Measurements from ENCODE around the gene PLD6. TPM values are rescaled to one million over a fixed set of nuclear protein-coding genes. Genes with fewer than 3 reads are reported as not detected.

Gene PLD6
- total and polyA plus RNA-seq, 12 donors: 1.9 to 14.2 (median 3.3) TPM

DNA sequence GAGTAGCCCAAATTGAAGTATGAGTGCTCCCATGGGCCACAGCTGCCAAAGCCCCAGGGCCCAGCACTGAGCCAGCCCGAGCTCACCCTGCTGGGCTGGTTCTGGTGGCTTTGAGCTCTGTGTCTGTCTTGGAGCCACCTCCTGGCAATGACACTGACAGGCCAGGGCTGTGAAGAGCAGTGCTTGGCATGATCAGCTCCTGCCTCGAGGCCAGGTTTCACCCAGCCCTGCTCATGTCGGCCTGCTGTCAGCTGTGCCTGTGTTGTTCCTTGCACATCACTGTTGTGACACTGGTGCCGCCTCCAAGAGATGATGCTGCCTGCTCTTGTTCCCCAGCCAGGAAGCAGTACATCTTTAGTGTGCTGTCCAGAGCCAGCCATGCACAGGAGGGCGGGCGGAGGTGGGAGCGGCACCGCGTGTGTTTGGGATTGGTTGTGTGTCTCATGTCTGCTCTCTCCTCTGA, 26.0 kb downstream of the PLD6 start:
- peak overlapping the region in 1 of 5 donors; percentile 52 for H3K27ac ChIP-seq
- no peaks in the 10 kb centered on the region for H3K27me3 ChIP-seq
- TF ChIP-seq POLR2A (IDR thresholded peaks at IDR 0.05): no peak
- TF ChIP-seq, protein P1, sequence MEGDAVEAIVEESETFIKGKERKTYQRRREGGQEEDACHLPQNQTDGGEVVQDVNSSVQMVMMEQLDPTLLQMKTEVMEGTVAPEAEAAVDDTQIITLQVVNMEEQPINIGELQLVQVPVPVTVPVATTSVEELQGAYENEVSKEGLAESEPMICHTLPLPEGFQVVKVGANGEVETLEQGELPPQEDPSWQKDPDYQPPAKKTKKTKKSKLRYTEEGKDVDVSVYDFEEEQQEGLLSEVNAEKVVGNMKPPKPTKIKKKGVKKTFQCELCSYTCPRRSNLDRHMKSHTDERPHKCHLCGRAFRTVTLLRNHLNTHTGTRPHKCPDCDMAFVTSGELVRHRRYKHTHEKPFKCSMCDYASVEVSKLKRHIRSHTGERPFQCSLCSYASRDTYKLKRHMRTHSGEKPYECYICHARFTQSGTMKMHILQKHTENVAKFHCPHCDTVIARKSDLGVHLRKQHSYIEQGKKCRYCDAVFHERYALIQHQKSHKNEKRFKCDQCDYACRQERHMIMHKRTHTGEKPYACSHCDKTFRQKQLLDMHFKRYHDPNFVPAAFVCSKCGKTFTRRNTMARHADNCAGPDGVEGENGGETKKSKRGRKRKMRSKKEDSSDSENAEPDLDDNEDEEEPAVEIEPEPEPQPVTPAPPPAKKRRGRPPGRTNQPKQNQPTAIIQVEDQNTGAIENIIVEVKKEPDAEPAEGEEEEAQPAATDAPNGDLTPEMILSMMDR (IDR thresholded peaks at IDR 0.05): no peak
- no peaks in the 10 kb centered on the region for H3K9me3 ChIP-seq (replicated peaks in 1 of 3)
- no peak overlapping the region for H3K4me3 ChIP-seq
- H3K36me3 ChIP-seq (replicated peaks in 1 of 2): peaks cover 0 to 89% of the 10 kb centered on the region in 2 donors
- peak in 1 of 7 donors; percentile 88 for DNase-seq
- no peaks in the 10 kb centered on the region for H3K4me1 ChIP-seq (replicated peaks in 1 of 2)
- WGBS, 4 donors: 81 to 100% (median 94%) methylated on average over 5 to 9 of the region's 9 CpGs
- intact Hi-C loops (cut with DNase I): no loop called here

DNA sequence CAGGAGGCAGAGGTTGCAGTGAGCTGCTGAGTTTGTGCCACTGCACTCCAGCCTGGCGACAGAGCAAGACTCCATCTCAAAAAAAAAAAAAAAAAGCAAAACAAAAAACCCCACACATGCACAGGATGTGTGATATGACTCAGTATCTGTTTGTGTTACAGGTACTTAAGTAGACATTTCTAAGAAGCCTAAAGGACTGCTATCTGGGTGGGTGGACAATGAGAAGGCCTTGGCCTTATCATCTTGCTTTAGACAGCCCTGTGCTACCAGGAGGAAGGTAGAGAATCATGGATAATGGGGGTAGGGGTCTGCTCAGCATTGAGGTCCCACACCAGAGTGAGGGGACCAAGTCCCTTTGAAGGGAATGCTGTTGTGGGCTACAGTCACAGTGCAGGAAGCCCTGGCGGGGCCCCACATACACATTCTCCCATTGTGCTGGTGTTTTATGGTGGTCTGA, 26.7 kb downstream of the PLD6 start:
- Histone ChIP-seq H3K4me1 (replicated peaks in 1 of 2) (no peaks in the 10 kb centered on the region), H3K9me3 (replicated peaks in 1 of 3) (no peaks in the 10 kb centered on the region), H3K4me3 (no peak overlapping the region), H3K27me3 (no peaks in the 10 kb centered on the region), H3K36me3 (replicated peaks in 1 of 2) (peaks cover 0 to 92% of the 10 kb centered on the region in 2 donors), H3K27ac (no peak overlapping the region)
- WGBS, 4 donors: 92 to 97% (median 93%) methylated on average over 2 of the region's 2 CpGs
- DNase-seq: no peak
- intact Hi-C loops (cut with DNase I): no loop called here
- TF ChIP-seq, protein P1 (IDR thresholded peaks at IDR 0.05): no peak
- no peak for TF ChIP-seq POLR2A (IDR thresholded peaks at IDR 0.05)

DNA sequence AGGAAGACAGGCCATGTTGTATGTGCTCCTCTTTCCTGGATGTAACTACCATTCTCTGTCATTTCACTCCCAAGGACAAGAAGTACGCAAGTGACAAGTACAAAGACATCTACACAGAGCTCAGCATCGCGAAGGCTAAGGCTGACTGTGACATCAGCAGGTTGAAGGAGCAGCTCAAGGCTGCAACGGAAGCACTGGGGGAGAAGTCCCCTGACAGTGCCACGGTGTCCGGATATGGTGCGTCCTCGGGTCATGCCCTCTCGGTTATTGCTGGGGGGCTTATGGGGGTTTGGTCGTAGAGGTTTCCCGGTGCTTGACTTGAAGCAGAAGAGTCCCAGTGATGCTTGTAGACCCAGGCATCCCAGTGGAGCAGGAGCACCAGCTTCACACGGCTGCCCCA, 29.0 kb downstream of the PLD6 start:
- 82 to 94% (median 85%) methylated on average over 11 to 12 of the region's 12 CpGs for WGBS, 4 donors
- H3K36me3 ChIP-seq (replicated peaks in 1 of 2): peaks cover 0 to 95% of the 10 kb centered on the region in 2 donors
- H3K27ac ChIP-seq: no peak overlapping the region
- intact Hi-C loops (cut with DNase I): no loop called here
- H3K27me3 ChIP-seq: no peaks in the 10 kb centered on the region
- no peaks in the 10 kb centered on the region for H3K4me1 ChIP-seq (replicated peaks in 1 of 2)
- no peaks in the 10 kb centered on the region for H3K9me3 ChIP-seq (replicated peaks in 1 of 3)
- DNase-seq: no peak
- no peak for TF ChIP-seq POLR2A (IDR thresholded peaks at IDR 0.05)
- TF ChIP-seq, protein P1 (IDR thresholded peaks at IDR 0.05): no peak
- H3K4me3 ChIP-seq: no peak overlapping the region

DNA sequence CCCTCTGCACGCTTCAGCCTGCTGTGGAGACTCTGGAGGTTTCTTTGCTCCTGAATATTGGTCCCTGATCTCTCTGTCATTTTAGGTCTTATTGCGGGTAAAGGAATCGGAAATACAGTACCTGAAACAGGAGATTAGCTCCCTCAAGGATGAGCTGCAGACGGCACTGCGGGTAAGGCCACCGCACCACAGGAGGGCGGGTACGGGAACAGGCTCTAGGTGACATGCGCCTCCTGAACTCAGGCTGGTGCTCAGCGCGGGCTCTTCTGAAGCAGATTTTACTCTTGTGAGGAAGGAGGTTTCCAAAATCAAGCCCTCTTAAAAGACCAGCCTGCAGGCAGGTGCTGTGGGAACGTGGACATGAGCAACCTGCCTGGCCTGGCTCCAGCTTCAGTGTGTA, 29.8 kb downstream of the PLD6 start:
- intact Hi-C loops (cut with DNase I): no loop called here
- Histone ChIP-seq H3K4me3 (no peak overlapping the region), H3K27ac (no peak overlapping the region), H3K9me3 (replicated peaks in 1 of 3) (no peaks in the 10 kb centered on the region), H3K4me1 (replicated peaks in 1 of 2) (no peaks in the 10 kb centered on the region), H3K36me3 (replicated peaks in 1 of 2) (peaks cover 0 to 97% of the 10 kb centered on the region in 2 donors), H3K27me3 (no peaks in the 10 kb centered on the region)
- DNase-seq: no peak
- whole genome bisulfite sequencing, 4 donors: 92 to 96% (median 95%) methylated on average over 9 to 12 of the region's 12 CpGs
- no peak for TF ChIP-seq POLR2A (IDR thresholded peaks at IDR 0.05)

DNA sequence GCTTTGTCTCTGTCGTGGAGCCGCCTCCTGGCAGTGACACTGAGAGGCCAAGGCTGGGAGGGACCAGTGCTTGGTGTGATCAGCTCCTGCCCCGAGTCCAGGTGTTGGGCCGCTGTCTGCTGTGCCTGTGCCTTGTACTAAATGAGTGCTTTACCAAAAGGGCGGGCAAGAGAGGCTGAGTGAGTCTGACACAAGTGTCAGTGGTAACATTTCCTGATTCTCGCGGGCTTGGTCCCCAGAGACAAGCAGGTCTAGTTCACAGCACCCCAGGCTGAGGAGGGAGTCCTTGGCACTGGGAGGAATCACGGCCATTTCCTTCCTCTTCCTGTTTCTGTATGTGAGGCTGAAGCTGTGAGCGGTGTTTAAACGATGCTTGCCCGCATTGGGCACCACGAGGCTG, 30.2 kb downstream of the PLD6 start:
- peaks cover 0 to 96% of the 10 kb centered on the region in 2 donors for H3K36me3 ChIP-seq (replicated peaks in 1 of 2)
- 82 to 85% (median 84%) methylated on average over 10 to 12 of the region's 12 CpGs for WGBS, 4 donors
- no peak for DNase-seq
- no peaks in the 10 kb centered on the region for H3K9me3 ChIP-seq (replicated peaks in 1 of 3)
- H3K27me3 ChIP-seq: no peaks in the 10 kb centered on the region
- TF ChIP-seq, protein P1 (IDR thresholded peaks at IDR 0.05): no peak
- TF ChIP-seq POLR2A (IDR thresholded peaks at IDR 0.05): no peak
- H3K4me3 ChIP-seq: no peak overlapping the region
- intact Hi-C loops (cut with DNase I): no loop called here
- H3K4me1 ChIP-seq (replicated peaks in 1 of 2): no peaks in the 10 kb centered on the region
- peak overlapping the region in 1 of 5 donors; percentile 0 for H3K27ac ChIP-seq
